ENCODE measurements around the gene CLHC1.

DNA sequence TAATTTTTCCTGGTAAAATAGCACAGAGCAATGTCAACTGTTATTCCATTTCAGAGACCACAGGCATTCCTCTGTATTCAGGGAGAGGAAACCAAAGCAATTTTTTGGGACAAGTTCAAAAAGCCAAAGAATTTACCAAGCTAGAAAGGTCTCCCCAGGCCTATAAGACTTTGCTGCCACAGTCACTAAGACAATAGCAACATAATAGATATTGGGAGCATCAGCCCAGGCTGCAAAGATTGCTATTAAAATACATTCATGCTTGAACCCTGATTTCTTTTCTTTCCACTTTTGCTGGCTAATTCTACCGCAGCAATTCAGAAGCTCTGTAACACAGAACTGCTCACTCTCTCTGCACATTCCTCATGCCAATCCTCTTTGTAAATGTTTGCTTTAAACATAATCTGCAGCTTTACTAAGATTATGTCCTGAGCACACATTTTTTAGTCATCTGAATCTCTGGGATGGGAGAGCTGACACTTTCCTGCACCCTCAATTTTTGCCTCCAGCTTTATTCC is 76.3 kb downstream of the CLHC1 start:
- TF ChIP-seq, protein P1, sequence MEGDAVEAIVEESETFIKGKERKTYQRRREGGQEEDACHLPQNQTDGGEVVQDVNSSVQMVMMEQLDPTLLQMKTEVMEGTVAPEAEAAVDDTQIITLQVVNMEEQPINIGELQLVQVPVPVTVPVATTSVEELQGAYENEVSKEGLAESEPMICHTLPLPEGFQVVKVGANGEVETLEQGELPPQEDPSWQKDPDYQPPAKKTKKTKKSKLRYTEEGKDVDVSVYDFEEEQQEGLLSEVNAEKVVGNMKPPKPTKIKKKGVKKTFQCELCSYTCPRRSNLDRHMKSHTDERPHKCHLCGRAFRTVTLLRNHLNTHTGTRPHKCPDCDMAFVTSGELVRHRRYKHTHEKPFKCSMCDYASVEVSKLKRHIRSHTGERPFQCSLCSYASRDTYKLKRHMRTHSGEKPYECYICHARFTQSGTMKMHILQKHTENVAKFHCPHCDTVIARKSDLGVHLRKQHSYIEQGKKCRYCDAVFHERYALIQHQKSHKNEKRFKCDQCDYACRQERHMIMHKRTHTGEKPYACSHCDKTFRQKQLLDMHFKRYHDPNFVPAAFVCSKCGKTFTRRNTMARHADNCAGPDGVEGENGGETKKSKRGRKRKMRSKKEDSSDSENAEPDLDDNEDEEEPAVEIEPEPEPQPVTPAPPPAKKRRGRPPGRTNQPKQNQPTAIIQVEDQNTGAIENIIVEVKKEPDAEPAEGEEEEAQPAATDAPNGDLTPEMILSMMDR (IDR thresholded peaks at IDR 0.05) = no peak
- TF ChIP-seq POLR2A (IDR thresholded peaks at IDR 0.05) = no peak
